CMK (cell line): Measurements from ENCODE around the gene PKD1L1.

ENCODE experiments used
- DNase-seq: peaks from one replicate; pipeline ENCODE4 v3.0.0-alpha.2; 2010; ENCODE audit warnings: low read depth

PKD1L1 gene

GRCh38 chr7:47905076-47905920 lies 43.0 kb downstream of the PKD1L1 start:
- DNase-seq = no peak

- no peak for DNase-seq
These were observed 46.3 kb downstream of the PKD1L1 start for GRCh38 chr7:47902013-47902412.

DNA sequence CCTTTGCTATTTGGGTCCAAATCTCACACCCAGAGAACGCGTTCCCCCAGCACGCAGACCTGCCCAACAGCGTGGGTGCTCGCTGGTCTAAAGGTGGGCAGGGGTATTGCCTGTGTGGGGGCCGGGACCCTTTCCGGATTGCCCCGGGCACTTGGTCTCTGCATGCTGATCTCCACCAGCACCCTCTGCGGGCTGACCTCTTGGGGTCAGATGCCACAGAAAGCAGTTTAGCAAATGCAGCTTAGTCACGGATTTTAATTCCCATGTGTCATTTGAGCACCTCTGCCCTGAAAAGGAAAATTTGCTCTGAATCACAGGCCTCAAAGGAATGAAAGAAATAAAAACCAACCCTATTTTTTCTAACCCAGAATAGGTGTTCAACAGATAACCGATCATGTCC lies 46.7 kb downstream of the PKD1L1 start:
- no peak for DNase-seq

DNA sequence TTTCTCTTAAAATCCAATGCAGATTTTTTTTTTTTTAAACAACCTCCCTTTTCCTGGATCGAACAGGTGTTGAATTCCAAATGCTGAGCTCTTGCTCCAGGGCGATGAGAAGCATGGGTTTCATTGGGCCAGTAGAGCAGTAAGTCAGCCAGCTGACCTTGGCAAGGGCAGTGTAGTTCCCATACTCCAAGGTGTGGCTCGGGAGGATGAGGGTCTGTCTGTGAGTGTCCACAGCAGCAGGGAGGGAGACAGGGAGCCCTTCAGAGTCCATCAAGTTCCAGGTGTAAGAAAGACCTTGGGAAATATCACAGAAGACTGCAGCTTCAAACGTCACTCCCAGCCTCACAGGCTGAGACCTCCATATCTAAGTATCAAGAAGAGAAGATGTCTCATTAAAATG lies 50.4 kb downstream of the PKD1L1 start:
- DNase-seq = no peak

DNA sequence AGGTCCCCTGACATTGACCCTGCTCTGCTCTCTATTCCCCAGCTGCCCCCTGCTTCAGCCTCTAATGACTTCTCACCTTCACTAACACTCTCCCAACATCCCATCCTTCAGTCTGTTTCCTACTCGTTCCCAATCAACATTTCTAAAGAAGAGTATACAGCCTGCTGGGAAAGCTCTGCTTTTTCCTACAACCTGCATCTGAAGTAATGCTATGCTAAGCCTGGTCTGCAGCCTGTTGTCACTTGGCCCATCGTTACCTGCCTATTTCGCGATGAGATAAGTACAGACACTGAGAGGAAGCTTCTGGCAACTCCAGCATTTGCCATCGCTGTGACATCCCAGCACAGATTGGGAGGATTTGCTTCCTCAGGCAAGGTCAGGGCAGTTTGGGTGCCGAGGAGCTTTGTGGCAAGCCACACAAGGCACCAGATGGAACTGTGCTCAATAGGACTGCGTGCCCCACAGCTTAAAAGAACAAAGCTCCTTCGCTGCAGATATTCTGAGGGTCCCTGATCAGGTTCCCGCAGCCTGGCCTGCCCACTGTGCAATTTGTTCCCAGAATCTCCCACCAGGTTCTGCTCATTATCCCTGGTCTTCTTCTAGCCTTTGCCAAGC lies 51.4 kb downstream of the PKD1L1 start:
- DNase-seq = no peak

DNA sequence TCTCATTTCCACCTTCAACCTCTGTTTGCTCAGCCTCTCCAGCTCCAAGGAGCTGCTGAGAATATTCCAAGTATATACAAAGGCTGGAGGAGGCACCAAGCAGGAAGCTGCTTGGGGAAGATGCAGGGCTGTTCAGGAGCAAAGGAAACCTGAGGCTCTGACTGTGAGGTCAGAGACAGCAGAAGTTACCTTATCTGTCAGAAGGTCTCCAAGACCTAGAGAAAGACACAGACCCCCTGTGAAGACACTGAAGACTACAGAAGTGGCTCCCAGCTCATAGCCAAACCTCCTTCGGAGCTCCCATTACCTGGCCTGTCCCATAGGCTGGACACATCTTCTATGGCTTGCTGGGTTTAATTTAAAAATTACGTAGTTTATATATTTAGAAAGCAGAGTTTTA lies 53.2 kb downstream of the PKD1L1 start:
- no peak for DNase-seq

GRCh38 chr7:47893721-47894365 lies 54.4 kb downstream of the PKD1L1 start:
- no peak for DNase-seq

DNA sequence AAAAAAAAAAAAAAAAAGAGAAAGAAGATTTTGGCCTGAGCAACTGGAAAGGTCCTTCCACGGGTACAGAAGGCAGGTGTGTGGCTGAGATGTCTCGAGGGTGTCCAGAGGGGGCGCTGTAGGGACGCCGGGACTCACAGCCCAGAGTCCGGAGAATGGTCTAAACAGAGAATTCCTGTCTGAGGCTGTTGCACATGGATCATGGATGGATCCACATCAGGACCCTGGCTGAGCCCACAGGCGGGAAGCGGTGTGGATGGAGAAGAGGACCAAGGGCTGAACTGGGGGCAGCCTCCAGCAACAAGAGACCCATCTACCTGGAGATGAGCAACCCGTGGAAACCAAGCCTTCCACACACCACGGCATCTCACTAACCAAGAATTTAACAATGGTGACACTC lies 55.0 kb downstream of the PKD1L1 start:
- no peak for DNase-seq

DNA sequence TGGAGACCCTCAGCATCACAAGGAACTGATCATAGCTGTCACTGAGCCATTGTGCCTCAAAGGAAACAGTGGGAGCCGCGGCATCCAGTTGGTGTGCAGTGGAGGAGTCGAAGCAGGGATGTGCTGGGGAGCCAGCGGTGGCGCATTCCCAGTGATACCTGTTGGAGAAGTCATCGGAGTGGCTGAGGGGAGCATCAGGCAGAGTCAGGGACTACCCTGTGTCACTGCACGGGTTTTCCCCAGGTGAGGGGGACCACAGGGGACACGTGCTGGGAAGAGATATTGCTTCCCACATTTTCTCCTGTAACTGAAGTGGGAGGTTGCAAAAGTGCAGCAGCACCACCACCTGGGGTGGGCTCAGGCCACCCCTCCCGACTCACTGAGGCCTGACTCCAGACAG lies 57.7 kb downstream of the PKD1L1 start:
- no peak for DNase-seq

DNA sequence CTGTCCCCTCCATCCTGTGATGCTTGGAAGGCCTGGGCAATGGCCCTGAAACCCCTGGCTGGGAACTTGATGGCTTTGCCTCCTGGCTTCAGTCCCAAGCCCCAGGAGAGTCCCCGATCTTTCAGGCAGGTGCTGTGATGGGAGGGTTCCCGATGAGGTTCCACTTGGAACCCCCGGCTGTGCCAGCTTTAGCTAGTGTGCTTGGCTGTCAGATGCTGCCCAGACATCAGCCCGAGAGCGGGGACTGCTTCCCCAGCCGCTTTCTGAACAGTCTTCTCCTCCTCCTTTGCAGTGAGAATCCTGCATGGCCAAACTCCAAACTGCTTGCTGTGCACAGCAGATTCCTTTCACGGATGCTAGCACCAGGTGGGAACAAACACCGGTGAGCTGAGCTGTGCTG lies 58.1 kb downstream of the PKD1L1 start:
- no peak for DNase-seq

DNA sequence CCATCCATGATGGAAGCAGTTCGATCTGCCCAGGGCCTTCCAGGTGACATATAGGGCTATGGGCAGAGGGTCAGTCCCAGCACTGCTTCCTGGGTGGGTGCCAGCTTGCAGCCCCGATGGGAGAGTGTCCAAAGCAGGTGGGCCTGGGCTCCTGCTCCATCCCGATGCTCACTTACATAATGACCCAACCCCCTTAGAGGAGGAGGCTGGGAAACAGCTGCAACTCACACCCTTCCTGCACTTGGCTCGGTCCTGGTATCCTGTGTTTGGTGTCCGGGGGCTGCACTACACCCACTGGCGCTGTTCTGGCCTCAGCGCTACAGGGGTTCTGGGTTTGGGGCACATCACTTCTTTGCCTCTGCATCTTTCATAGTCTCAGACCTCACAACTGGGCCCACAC lies 58.5 kb downstream of the PKD1L1 start:
- no peak for DNase-seq

- no peak for DNase-seq
These were observed 59.6 kb downstream of the PKD1L1 start for GRCh38 chr7:47888371-47889265.

- no peak for DNase-seq
These were observed 61.1 kb downstream of the PKD1L1 start for GRCh38 chr7:47887016-47887640.

DNA sequence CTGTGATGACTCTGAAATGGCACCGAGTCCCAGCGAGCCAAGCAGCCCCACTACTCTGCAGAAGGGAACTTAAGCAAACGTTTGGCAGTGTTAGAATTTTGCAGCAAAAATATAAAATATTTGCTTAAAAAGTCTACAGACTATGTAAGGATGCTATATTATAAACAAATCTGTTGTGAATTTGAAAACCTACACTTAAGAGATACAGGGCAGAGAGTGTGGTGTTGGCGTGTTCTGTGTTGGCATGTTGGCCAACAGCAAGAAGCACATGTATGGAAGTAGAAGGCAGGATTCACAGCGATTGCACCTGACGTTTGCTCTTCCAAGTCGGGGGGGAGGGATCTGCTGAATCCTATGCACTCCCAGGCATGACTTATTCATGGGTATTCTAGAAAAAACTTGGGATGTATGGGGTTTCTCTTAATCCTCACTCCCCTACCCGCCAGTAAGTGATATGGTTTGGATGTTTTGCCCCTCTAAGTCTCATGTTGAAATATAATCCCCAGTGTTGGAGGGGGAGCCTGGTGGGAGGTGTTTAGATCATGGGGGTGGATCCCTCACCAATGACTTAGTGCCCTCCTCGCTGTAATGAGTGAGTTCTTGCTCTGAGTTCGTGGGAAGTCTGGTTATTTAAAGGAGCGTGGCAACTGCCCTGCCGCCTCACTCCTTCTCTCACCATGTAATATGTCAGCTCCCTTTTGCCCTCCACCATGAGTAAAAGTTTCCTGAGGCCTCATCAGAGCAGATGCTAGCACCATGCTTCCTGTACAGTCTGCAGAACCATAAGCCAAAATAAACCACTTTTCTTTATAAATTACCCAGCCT lies 62.1 kb downstream of the PKD1L1 start:
- DNase-seq = no peak

GRCh38 chr7:47885309-47885986 lies 62.8 kb downstream of the PKD1L1 start:
- no peak for DNase-seq

DNA sequence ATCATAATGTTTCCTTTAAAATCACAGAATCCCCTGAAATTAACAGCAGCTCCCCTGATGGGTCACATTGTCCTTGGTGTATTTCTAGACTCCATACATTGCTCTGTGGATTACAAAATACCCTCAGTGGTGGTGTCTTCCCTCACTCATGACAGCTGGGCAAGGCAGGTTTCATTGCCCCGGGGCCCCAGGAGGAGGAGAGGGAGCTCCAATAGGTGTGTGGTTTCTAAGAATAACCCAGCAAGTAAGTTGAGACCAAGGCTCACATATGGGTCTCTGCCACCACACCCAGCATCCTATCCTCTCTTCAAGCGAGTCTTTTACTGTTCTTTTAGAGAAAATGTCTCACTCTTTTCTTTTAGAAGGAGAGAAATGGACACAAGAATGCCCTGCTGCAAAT lies 63.6 kb downstream of the PKD1L1 start:
- DNase-seq = no peak

- no peak for DNase-seq
These were observed 65.6 kb downstream of the PKD1L1 start for GRCh38 chr7:47882635-47883034.

DNA sequence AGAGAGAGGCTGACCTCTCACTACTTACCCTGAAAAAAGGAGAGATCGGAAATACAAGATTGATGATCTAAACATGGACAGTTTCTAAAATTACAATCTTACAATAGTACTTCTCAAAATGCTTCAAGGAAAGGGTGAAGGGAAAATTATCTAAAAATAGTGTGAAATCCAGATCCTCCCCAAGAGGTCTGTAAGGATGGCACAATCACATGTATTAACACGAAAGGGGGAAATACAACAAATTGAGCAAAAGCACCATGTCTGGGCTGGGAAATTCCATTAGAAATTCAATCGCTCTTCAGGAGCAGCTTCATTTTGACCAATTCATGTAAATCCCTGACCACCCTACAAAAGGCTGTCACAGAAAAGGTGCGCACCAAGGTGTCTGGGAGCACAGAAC lies 67.0 kb downstream of the PKD1L1 start:
- DNase-seq = no peak

GRCh38 chr7:47878662-47879061 lies 69.6 kb downstream of the PKD1L1 start:
- DNase-seq = no peak

DNA sequence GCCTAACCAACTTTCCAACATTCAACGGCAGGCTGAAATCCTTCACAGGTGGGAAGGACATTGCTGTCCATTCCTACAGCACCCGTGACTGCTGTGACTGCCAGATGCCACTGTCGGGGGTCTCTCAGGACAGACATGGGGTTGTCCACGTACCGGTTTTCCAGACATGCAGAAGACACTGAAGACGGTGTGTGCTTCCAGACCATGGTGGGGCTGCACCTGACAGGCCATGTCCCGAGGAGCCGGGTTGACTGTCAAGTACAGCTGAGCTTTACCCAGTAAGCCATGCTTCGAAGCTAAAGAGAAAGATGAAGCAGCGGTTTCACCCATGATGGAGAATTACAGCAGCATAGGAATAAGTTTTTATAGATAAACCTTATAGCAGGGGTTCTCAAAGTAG lies 70.9 kb downstream of the PKD1L1 start:
- DNase-seq = no peak
